ENCODE results near the gene POLR1B. TPM values are rescaled to one million over a fixed set of nuclear protein-coding genes. Genes with fewer than 3 reads are reported as not detected.

POLR1B gene
- total and polyA plus RNA-seq, 10 of the 15 experiments (the other 5 are each of a cell fraction or from before 2014, with no cell fraction given): 13.4 to 55.8 (median 35.9) TPM

DNA sequence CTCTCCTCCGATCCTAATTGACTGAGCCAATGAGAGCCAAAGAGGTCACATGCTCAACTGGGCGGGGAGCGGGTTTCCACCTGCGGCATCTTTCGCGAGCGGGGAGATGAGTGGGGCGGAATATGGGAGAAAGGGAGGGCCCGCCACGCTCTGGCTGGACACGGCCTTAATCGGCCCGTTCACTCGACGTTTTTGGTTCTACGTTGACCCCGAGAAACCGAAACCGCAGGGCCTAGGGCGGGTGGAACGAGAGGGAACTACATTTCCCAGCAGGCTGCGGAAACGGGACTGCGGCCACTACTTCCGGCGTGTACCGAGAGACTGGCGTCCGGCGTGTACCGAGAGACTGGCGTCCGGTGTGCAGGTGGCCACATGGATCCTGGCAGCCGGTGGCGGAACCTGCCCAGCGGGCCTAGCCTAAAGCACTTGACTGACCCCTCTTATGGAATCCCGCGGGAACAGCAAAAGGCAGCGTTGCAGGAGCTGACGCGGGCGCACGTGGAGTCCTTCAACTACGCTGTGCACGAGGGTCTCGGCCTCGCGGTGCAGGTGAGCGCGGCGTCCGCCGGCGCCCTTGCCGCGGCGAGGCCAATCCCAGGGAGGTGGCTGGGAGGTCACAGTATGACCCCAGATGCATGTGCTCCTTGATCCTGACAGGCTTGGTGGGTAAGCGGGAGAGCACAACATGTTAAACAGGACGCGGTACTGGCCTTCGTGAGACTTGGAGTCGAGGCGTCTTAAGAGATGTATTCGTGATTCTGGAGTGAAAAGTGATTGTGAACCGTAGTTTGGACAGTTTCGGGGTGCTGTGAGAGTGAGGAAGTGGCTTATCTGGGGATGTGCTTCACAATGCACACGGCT is at the start of gene POLR1B (continued):
- no peak; the same call in 1 of the 2 replicates for TF ChIP-seq NFIC (IDR thresholded peaks at IDR 0.05; ENCODE audit: low read depth, low read length)
- peak; percentile 80 for TF ChIP-seq CBFB (IDR thresholded peaks at IDR 0.05; ENCODE audit: low read depth)
- TF ChIP-seq NRF1 (conservative IDR thresholded peaks at IDR 0.05; ENCODE audit: low read depth, low read length): no peak
- no peak for TF ChIP-seq EED (IDR thresholded peaks at IDR 0.05; ENCODE audit: low read depth)
- peak; percentile 89 for TF ChIP-seq CREM (IDR thresholded peaks at IDR 0.05; ENCODE audit: low read depth)
- TF ChIP-seq IKZF1 (conservative IDR thresholded peaks at IDR 0.05): peak; percentile 96
- no peak for TF ChIP-seq MYB (IDR thresholded peaks at IDR 0.05; ENCODE audit: borderline replicate concordance, low read depth, low read length)
- TF ChIP-seq POLR2AphosphoS5 (IDR thresholded peaks at IDR 0.05; ENCODE audit: low read length): peak; percentile 74
- 0 out of 2 replicates have a peak, but pooled peaks have one; percentile 9 for TF ChIP-seq PML (IDR thresholded peaks at IDR 0.05; ENCODE audit: low read length)
- TF ChIP-seq PKNOX1 (IDR thresholded peaks at IDR 0.05): no peak
- no peak for TF ChIP-seq SKIL (IDR thresholded peaks at IDR 0.05; ENCODE audit: low read depth, poor library complexity, severe bottlenecking)
- TF ChIP-seq, protein P1, sequence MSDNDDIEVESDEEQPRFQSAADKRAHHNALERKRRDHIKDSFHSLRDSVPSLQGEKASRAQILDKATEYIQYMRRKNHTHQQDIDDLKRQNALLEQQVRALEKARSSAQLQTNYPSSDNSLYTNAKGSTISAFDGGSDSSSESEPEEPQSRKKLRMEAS (IDR thresholded peaks at IDR 0.05; ENCODE audit: low read depth, low read length): peak; percentile 94
- peak; percentile 92; the same call in 1 of the 2 replicates for TF ChIP-seq KDM1A (IDR thresholded peaks at IDR 0.05; ENCODE audit: borderline replicate concordance)
- peak; percentile 79 for TF ChIP-seq NR2C1 (IDR thresholded peaks at IDR 0.05)
- peak; percentile 39 for TF ChIP-seq DPF2 (IDR thresholded peaks at IDR 0.05)
- TF ChIP-seq GABPA (IDR thresholded peaks at IDR 0.05; ENCODE audit: low read depth): peak; percentile 98
- TF ChIP-seq HDAC2 (IDR thresholded peaks at IDR 0.05): no peak
- peak; percentile 99 for TF ChIP-seq MXI1 (IDR thresholded peaks at IDR 0.05; ENCODE audit: low read depth, low read length)
- TF ChIP-seq TARDBP (IDR thresholded peaks at IDR 0.05; ENCODE audit: borderline replicate concordance): peak; percentile 88
- 0 out of 2 replicates have a peak, but pooled peaks have one; percentile 20 for TF ChIP-seq SMAD5 (IDR thresholded peaks at IDR 0.05; ENCODE audit: low read depth)
- peak; percentile 83 for TF ChIP-seq LARP7 (IDR thresholded peaks at IDR 0.05)
- peak; percentile 63 for TF ChIP-seq RELA (IDR thresholded peaks at IDR 0.05; ENCODE audit: borderline replicate concordance, partially characterized antibody)
- peak; percentile 7; the same call in 1 of the 2 replicates for TF ChIP-seq NBN (IDR thresholded peaks at IDR 0.05)
- peak; percentile 80 for TF ChIP-seq STAT1 (conservative IDR thresholded peaks at IDR 0.05)
- TF ChIP-seq, protein P2, sequence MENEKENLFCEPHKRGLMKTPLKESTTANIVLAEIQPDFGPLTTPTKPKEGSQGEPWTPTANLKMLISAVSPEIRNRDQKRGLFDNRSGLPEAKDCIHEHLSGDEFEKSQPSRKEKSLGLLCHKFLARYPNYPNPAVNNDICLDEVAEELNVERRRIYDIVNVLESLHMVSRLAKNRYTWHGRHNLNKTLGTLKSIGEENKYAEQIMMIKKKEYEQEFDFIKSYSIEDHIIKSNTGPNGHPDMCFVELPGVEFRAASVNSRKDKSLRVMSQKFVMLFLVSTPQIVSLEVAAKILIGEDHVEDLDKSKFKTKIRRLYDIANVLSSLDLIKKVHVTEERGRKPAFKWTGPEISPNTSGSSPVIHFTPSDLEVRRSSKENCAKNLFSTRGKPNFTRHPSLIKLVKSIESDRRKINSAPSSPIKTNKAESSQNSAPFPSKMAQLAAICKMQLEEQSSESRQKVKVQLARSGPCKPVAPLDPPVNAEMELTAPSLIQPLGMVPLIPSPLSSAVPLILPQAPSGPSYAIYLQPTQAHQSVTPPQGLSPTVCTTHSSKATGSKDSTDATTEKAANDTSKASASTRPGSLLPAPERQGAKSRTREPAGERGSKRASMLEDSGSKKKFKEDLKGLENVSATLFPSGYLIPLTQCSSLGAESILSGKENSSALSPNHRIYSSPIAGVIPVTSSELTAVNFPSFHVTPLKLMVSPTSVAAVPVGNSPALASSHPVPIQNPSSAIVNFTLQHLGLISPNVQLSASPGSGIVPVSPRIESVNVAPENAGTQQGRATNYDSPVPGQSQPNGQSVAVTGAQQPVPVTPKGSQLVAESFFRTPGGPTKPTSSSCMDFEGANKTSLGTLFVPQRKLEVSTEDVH (IDR thresholded peaks at IDR 0.05; ENCODE audit: low read depth, partially characterized antibody): peak; percentile 55
- TF ChIP-seq RAD51 (IDR thresholded peaks at IDR 0.05): peak; percentile 95

Measured in GM12878 (cell line).